ENCODE measurements around the gene PAOX.

The PAOX gene

GRCh38 chr10:133336118-133336576, 42.9 kb upstream of the PAOX start:
- H3K4me3 ChIP-seq (ENCODE audit: low read depth, low read length), result no peak overlapping the region
- DNase-seq (ENCODE audit: low read depth), result no peak
- TF ChIP-seq, protein P1, sequence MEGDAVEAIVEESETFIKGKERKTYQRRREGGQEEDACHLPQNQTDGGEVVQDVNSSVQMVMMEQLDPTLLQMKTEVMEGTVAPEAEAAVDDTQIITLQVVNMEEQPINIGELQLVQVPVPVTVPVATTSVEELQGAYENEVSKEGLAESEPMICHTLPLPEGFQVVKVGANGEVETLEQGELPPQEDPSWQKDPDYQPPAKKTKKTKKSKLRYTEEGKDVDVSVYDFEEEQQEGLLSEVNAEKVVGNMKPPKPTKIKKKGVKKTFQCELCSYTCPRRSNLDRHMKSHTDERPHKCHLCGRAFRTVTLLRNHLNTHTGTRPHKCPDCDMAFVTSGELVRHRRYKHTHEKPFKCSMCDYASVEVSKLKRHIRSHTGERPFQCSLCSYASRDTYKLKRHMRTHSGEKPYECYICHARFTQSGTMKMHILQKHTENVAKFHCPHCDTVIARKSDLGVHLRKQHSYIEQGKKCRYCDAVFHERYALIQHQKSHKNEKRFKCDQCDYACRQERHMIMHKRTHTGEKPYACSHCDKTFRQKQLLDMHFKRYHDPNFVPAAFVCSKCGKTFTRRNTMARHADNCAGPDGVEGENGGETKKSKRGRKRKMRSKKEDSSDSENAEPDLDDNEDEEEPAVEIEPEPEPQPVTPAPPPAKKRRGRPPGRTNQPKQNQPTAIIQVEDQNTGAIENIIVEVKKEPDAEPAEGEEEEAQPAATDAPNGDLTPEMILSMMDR (IDR thresholded peaks at IDR 0.05; ENCODE audit: insufficient read depth, low read depth, low read length, missing control alignments), result no peak

GRCh38 chr10:133336577-133337369, 42.3 kb upstream of the PAOX start, which contains the start of gene CALY:
CALY (minus strand) TSS chr10:133336896; CDS start chr10:133328989, 7,907 bp downstream.
- DNase-seq (ENCODE audit: low read depth), result peak; percentile 56
- no peak within 1 kb of the TSS for H3K4me3 ChIP-seq (ENCODE audit: low read depth, low read length)
- TF ChIP-seq, protein P1 (IDR thresholded peaks at IDR 0.05; ENCODE audit: insufficient read depth, low read depth, low read length, missing control alignments), result no peak

- TF ChIP-seq, protein P1 (IDR thresholded peaks at IDR 0.05; ENCODE audit: insufficient read depth, low read depth, low read length, missing control alignments), result no peak
- H3K4me3 ChIP-seq (ENCODE audit: low read depth, low read length), result no peak overlapping the region
- no peak for DNase-seq (ENCODE audit: low read depth)
Measured at GRCh38 chr10:133337370-133337725, 41.7 kb upstream of the PAOX start.

DNA sequence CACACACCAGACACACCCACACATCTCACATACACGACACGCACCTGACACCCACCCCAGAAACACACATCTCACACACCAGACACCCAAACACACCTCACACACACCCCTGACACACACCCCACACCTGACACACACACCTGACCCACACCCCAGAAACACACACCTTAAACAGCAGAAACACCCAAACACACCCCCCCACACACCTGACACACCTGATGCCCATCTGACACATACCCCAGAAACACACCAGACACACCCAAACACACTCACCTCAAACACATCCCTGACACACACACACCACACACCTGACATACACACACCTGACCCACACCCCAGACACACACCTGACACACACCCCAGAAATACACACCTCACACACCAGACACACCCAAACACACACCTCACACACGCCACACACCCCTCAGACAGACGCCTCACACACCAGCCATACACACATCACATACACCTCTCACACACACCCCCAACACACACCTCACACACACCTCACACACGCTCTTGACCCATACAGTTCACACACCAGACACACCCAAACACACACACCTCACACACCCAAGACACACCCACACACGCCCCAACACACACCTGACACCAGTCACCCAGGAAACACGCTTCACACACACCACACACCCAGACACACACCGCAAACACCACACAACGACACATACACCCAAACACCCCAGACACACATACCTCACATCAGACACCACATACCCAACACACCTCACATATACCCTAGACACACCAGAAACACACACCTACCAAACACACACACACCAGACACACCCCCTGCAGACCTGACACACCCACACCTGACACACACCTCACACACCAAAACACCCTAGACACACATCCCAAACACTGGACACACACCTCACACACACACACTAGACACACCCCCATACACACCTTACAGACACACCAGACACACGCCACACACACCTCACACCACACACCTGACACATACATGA, 40.7 kb upstream of the PAOX start:
- H3K4me3 ChIP-seq (ENCODE audit: low read depth, low read length), result no peak overlapping the region
- TF ChIP-seq, protein P1 (IDR thresholded peaks at IDR 0.05; ENCODE audit: insufficient read depth, low read depth, low read length, missing control alignments), result no peak
- no peak for DNase-seq (ENCODE audit: low read depth)

DNA sequence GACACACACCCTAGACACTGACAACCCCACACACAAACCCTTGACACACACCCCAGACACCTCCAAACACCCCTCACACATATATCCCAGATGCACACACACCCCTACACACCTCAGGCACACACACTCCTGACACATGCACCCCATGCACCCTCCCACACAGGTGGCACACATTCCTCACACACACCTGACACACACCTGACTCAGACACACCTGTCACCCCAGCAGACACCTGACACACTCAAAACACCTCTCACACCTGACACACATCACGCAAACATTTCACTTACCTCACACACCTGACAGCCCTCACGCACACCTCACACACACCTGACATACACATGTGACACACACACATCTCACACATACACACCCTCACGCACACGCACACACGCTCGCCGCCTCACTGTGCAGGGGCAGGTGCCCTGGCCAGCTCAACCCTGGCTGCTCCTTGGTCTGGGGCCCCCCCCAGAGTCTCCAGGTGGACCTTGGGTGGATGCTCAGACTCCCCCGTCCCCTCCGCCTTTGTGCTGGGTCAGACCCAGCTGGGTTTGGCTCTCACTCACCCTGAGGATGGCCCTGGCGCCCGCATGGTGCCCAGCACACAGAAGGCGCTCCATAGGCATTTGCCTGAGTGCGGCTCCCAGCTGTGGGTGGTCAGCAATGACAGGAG, 39.2 kb upstream of the PAOX start:
- TF ChIP-seq, protein P1 (IDR thresholded peaks at IDR 0.05; ENCODE audit: insufficient read depth, low read depth, low read length, missing control alignments), result no peak
- DNase-seq (ENCODE audit: low read depth), result no peak
- no peak overlapping the region for H3K4me3 ChIP-seq (ENCODE audit: low read depth, low read length)

DNA sequence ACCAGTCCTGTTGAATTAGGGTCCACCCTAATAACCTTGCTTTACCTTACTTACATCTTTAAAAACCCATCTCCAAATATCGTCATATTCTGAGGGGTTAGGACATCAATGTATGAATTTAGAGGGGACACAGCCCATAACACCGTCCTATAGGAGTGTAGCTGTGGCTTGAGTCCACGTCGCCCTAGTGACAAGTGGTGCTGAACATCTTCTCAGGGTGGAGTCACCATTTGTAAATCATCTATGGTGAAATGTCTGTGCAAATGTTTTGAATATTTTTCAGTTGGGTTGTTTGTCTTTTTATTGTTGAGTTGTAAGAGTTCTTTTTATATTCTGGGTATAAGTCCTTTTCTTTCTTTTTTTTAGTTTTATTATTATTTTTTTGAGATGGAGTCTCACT, 37.1 kb upstream of the PAOX start:
- TF ChIP-seq, protein P1 (IDR thresholded peaks at IDR 0.05; ENCODE audit: insufficient read depth, low read depth, low read length, missing control alignments), result no peak
- H3K4me3 ChIP-seq (ENCODE audit: low read depth, low read length), result no peak overlapping the region

More for the DNA sequence above, 37.1 kb upstream of the PAOX start:
- DNase-seq (ENCODE audit: low read depth), result no peak
